Activated B cell treated with CpG ODN at 0.5 μM for 24 hours (primary cell): ENCODE data around the gene ERN1. TPM values are rescaled to one million over a fixed set of nuclear protein-coding genes. Genes with fewer than 3 reads are reported as not detected.
A peak's percentile ranks its signal among the peaks of the same experiment; 100 is the strongest.

Source experiments
- ATAC-seq: fragments of 200-7000 bp; cut with Tn5 transposase; one replicate; pipeline ENCODE4 v1.10.0; 2021; ENCODE audit warnings: low read depth, mild to moderate bottlenecking, moderate library complexity
- CTCF ChIA-PET: fragments of 350-600 bp; sonication (Branson Sonifier 250); formaldehyde crosslinking; loops from one replicate; lab custom pipeline; 2021; ENCODE audit warnings: antibody characterized with exemption; lab: Charles Lee
- POLR2A ChIA-PET: fragments of 350-600 bp; sonication (Branson Sonifier 250); formaldehyde crosslinking; loops from one replicate; lab custom pipeline; 2021; ENCODE audit warnings: antibody characterized with exemption; lab: Charles Lee
- DNase-seq: peaks from one replicate; pipeline ENCODE4 v3.0.0; 2022
- H3K27ac Mint-ChIP-seq: one replicate; pipeline ENCODE4 v1.8.0; 2020; ENCODE audit warnings: mixed read lengths
- H3K27me3 Mint-ChIP-seq: one replicate; pipeline ENCODE4 v1.8.0; 2021; ENCODE audit warnings: mixed read lengths
- H3K36me3 Mint-ChIP-seq: one replicate; pipeline ENCODE4 v1.8.0; 2021; ENCODE audit warnings: low read depth, mixed read lengths
- H3K4me1 Mint-ChIP-seq: one replicate; pipeline ENCODE4 v1.8.0; 2021; ENCODE audit warnings: mixed read lengths
- H3K4me3 Mint-ChIP-seq: one replicate; pipeline ENCODE4 v1.8.0; 2020; ENCODE audit warnings: mild to moderate bottlenecking, mixed read lengths
- H3K9me3 Mint-ChIP-seq: one replicate; pipeline ENCODE4 v1.8.0; 2020; ENCODE audit warnings: mixed read lengths
- intact Hi-C: fragments of 100-400 bp; cut with micrococcal nuclease; formaldehyde crosslinking; loops from one replicate; pipeline ENCODE4 v1.15.1; 2024
- total RNA-seq: library from RNA; stranded (reverse); gene quantifications from 2 replicates; pipeline ENCODE4 v1.2.3, GENCODE V29; 2022
- TF ChIP-seq, protein P1 (sequence below): fragments of 200-600 bp; IDR thresholded peaks from one replicate; pipeline ENCODE4 v1.8.0; 2022; ENCODE audit warnings: antibody characterized with exemption, mild to moderate bottlenecking

The ERN1 gene
- total RNA-seq, 1 donor from 2014 or later = 12.9 TPM

DNA sequence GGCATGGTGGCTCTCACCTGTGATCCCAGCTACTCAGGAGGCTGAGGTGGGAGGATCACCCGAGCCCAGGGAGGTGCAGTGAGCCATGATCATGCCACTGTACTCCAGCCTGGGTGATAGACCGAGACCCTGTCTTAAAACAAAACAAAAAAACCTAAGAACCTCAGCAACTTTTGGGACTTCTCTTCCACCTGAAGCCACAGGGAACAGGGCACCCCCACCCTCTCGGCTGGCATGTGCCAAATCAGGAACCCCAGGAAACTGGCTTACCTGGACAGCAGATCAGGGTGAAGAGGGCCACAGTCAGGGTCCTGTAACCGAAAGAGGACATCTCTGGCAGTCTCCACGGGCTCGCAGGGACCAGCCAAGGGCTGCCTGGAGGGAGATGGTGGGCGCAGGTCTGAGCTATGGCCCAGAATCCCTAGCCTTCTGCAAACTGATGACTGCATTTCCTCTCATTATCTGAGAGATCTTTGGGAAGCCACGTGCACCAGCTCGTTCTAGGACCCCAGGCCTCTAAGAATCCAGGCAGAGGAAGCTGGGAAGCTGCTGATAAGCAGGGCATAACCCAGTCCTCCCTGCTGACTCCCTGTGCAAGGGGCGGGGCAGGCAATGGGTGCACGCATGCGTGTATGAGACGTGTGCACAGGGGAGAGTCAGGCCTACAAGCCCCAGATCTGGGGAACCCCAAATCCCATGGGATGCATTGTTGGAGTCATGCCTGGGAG lies 123.4 kb downstream of the ERN1 start:
- H3K27ac Mint-ChIP-seq = no peak overlapping the region
- DNase-seq (no peak), ATAC-seq (no peak)
- H3K36me3 Mint-ChIP-seq = peaks cover 77% of the 10 kb centered on the region
- H3K9me3 Mint-ChIP-seq = no peaks in the 10 kb centered on the region
- H3K4me3 Mint-ChIP-seq = no peak overlapping the region
- H3K4me1 Mint-ChIP-seq = peaks cover 48% of the 10 kb centered on the region
- TF ChIP-seq, protein P1, sequence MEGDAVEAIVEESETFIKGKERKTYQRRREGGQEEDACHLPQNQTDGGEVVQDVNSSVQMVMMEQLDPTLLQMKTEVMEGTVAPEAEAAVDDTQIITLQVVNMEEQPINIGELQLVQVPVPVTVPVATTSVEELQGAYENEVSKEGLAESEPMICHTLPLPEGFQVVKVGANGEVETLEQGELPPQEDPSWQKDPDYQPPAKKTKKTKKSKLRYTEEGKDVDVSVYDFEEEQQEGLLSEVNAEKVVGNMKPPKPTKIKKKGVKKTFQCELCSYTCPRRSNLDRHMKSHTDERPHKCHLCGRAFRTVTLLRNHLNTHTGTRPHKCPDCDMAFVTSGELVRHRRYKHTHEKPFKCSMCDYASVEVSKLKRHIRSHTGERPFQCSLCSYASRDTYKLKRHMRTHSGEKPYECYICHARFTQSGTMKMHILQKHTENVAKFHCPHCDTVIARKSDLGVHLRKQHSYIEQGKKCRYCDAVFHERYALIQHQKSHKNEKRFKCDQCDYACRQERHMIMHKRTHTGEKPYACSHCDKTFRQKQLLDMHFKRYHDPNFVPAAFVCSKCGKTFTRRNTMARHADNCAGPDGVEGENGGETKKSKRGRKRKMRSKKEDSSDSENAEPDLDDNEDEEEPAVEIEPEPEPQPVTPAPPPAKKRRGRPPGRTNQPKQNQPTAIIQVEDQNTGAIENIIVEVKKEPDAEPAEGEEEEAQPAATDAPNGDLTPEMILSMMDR = no peak
- CTCF ChIA-PET = interaction anchor here (0.7 to 2.6 kb wide), 5 partner anchors 13 to 127 kb away, joined by 3 to 7 read pairs (median 4); partner anchors contain the start of gene GH1
- no peaks in the 10 kb centered on the region for H3K27me3 Mint-ChIP-seq
- intact Hi-C loops = no loop called here
- POLR2A ChIA-PET = interaction anchor here (0.7 to 1.3 kb wide), 2 partner anchors 14 to 126 kb away, joined by 3 read pairs; partner anchors contain the start of gene ICAM2

DNA sequence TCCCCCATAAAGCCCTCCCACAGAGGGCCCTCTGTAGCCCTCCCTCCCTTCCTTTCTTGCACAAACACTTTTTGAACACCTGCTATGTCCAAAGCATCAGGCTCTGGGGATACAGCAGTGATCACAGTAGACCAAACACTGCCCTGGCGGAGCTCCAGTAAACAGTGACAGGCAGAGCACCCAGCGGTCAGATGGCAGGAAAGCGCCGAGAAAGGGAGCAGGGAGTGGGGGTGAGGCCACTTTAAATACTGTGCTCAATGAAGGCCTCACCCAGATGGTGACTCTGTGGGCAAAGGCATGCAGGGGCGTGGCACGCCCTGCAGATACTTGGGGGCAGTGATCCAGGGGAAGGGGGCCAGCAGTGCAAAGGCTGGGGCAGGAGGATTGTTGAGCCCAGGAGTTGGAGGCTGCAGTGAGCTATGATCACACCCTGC lies 124.2 kb downstream of the ERN1 start:
- CTCF ChIA-PET = interaction anchor here (0.8 to 2.6 kb wide), 2 partner anchors 24 to 128 kb away, joined by 3 to 7 read pairs; no protein-coding TSS in a partner anchor
- H3K27me3 Mint-ChIP-seq = no peaks in the 10 kb centered on the region
- peak overlapping the region; percentile 44 for H3K27ac Mint-ChIP-seq
- intact Hi-C loops = no loop called here
- peaks cover 70% of the 10 kb centered on the region for H3K36me3 Mint-ChIP-seq
- no peak for ATAC-seq
- no peaks in the 10 kb centered on the region for H3K9me3 Mint-ChIP-seq
- H3K4me1 Mint-ChIP-seq = peaks cover 41% of the 10 kb centered on the region
- TF ChIP-seq, protein P1 = no peak
- no peak overlapping the region for H3K4me3 Mint-ChIP-seq
- no peak for DNase-seq
- POLR2A ChIA-PET = no interaction called here

DNA sequence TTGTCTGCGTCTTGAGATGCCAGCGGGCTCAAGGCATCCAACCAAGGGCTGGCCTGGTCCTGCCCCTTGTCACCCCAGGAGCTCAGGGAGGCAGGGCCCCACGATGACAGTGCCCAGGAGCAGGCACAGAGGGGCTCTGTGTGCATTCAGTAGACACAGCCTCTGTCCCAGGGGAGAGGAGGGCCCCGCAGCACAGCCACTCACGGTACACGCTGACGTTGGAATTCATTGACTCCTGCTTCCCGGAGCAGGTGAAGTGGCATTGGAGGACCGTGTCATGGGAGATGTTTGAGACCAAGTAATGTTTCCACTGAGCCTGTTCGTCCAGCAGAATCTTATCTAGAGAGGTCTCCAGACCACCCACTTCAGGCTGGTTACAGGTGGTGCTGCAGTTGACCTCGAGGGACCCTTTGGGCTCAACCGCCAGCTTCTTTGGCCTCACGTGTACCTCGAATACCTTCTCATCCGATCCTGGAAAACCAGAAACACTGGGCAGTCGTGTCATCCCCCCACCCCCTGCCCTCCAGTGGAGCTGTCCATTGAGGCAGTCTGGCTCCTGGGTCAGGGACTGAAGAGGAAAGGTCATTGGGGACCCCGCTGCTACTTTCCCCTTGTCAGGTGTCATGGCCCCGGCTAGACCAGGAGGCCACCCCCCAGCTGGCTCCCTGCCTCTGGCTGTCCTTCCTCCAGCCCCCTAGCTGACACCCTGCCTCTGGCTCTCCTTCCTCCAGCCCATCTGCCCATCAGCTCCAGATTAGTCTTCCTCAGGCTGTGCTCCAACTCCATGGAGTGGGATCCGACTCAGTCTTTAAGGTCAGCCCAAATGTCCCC lies 124.8 kb downstream of the ERN1 start:
- DNase-seq = no peak

DNA sequence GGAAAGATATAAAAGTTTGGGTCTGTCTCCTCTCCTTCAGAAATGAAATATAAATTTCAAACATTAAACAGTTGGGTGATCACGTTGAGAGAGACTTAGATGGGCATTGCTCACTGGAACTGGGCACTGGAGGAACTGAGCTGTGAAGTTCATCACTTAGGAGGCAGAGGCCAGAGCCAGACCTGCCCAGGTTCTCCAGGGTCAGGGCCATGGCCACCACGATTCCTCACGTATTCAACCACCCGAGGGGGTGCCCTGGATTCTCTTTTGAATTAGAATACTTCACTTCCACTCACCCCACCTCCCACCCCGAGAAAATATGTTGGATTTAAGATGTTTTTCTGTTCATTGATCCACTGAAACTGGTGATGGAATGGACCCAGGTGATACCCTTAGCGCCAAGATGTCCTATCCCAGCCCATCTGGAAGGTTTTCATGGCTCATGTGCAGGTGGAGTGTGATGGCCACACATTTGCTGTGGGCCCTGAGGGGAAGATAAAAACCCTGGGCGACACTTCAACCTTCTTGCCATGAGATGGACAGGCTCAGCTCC lies 125.7 kb downstream of the ERN1 start:
- TF ChIP-seq, protein P1 = no peak
- DNase-seq = no peak
- no peaks in the 10 kb centered on the region for H3K9me3 Mint-ChIP-seq
- H3K27me3 Mint-ChIP-seq = peaks cover 2% of the 10 kb centered on the region
- CTCF ChIA-PET = interaction anchor here (2.6 kb wide), 1 partner anchor 130 kb away, joined by 7 read pairs; no protein-coding TSS in a partner anchor
- POLR2A ChIA-PET = no interaction called here
- intact Hi-C loops = no loop called here
- no peak for ATAC-seq
- peaks cover 57% of the 10 kb centered on the region for H3K36me3 Mint-ChIP-seq
- H3K4me1 Mint-ChIP-seq = peaks cover 35% of the 10 kb centered on the region
- no peak overlapping the region for H3K27ac Mint-ChIP-seq
- H3K4me3 Mint-ChIP-seq = no peak overlapping the region

More for the DNA sequence above, 124.8 kb downstream of the ERN1 start:
- peaks cover 39% of the 10 kb centered on the region for H3K4me1 Mint-ChIP-seq
- intact Hi-C loops = no loop called here
- no peak overlapping the region for H3K4me3 Mint-ChIP-seq
- H3K27me3 Mint-ChIP-seq = no peaks in the 10 kb centered on the region
- peaks cover 63% of the 10 kb centered on the region for H3K36me3 Mint-ChIP-seq
- no peak overlapping the region for H3K27ac Mint-ChIP-seq
- TF ChIP-seq, protein P1 = no peak
- ChIA-PET CTCF (interaction anchor here (0.8 to 2.6 kb wide), 2 partner anchors 25 to 129 kb away, joined by 3 to 7 read pairs; no protein-coding TSS in a partner anchor), POLR2A (interaction anchor here (0.6 kb wide), 1 partner anchor 27 kb away, joined by 3 read pairs; no protein-coding TSS in a partner anchor)
- ATAC-seq = no peak
- no peaks in the 10 kb centered on the region for H3K9me3 Mint-ChIP-seq
